Fibroblast of lung (primary cell): ENCODE results near the gene AKAP13. TPM values are rescaled to one million over a fixed set of nuclear protein-coding genes. Genes with fewer than 3 reads are reported as not detected.

ENCODE experiments used
- DNase-seq, 2 donors: peaks; one replicate each; pipeline versions ENCODE4 v3.0.0 to v3.0.0-alpha.2; 2010; ENCODE audit warnings: low read depth in 2 of 2
- H2AFZ ChIP-seq: 2 replicates; pipeline ENCODE4 v1.5.1; 2012; ENCODE audit warnings: low read length, control low read depth, inconsistent platforms
- H3K27ac ChIP-seq: 2 replicates; pipeline ENCODE4 v1.5.1; 2011; ENCODE audit warnings: low read length, control low read depth; ENCODE audit not compliant: insufficient read depth
- H3K27me3 ChIP-seq: 2 replicates; pipeline ENCODE4 v1.5.1; 2011; ENCODE audit warnings: mild to moderate bottlenecking, low read length; ENCODE audit not compliant: control insufficient read depth, insufficient read depth
- H3K36me3 ChIP-seq: 2 replicates; pipeline ENCODE4 v1.5.1; 2011; ENCODE audit warnings: low read length; ENCODE audit not compliant: control insufficient read depth, insufficient read depth
- H3K4me1 ChIP-seq: 2 replicates; pipeline ENCODE4 v1.5.1; 2011; ENCODE audit warnings: low read length; ENCODE audit not compliant: control insufficient read depth, insufficient read depth; ENCODE audit errors: extremely low read depth
- H3K4me2 ChIP-seq: 2 replicates; pipeline ENCODE4 v1.5.1; 2011; ENCODE audit warnings: low read length, control low read depth; ENCODE audit not compliant: insufficient read depth; ENCODE audit errors: extremely low read depth
- H3K4me3 ChIP-seq, 4 experiments: fragments of 200-600 bp in 1 of 4; sonication (generic) in 1 of 4; replicated peaks in 1 of 4; 2 replicates each; pipeline ENCODE4 v1.5.1; 2011 to 2016; ENCODE audit warnings: low read length in 4 of 4, low read depth in 3 of 4, mild to moderate bottlenecking in 3 of 4, control low read depth in 2 of 4, inconsistent platforms in 1 of 4, mixed read lengths in 1 of 4; ENCODE audit not compliant: insufficient read depth in 1 of 4; ENCODE audit errors: control extremely low read depth in 1 of 4
- H3K79me2 ChIP-seq: 2 replicates; pipeline ENCODE4 v1.5.1; 2012; ENCODE audit warnings: mild to moderate bottlenecking, low read length, inconsistent platforms; ENCODE audit not compliant: control insufficient read depth, insufficient read depth
- H3K9ac ChIP-seq: 2 replicates; pipeline ENCODE4 v1.5.1; 2011; ENCODE audit warnings: mild to moderate bottlenecking, low read length, control low read depth; ENCODE audit not compliant: insufficient read depth
- H3K9me3 ChIP-seq: 2 replicates; pipeline ENCODE4 v1.5.1; 2012; ENCODE audit warnings: low read depth, low read length; ENCODE audit not compliant: control insufficient read depth, insufficient read depth
- H4K20me1 ChIP-seq: 2 replicates; pipeline ENCODE4 v1.5.1; 2011; ENCODE audit warnings: low read length; ENCODE audit not compliant: control insufficient read depth, insufficient read depth; ENCODE audit errors: extremely low read depth
- CTCF ChIP-seq, 2 donors: IDR thresholded peaks in 1 of 2; conservative IDR thresholded peaks in 1 of 2; 1 replicate in 1 of 2; 2 replicates in 1 of 2; pipeline ENCODE4 v1.5.1; 2011 to 2012; ENCODE audit warnings: low read length in 2 of 2, control low read depth in 1 of 2, inconsistent platforms in 1 of 2, low read depth in 1 of 2, mild to moderate bottlenecking in 1 of 2
- EZH2 ChIP-seq: IDR thresholded peaks from 2 replicates; pipeline ENCODE4 v1.5.1; 2012; ENCODE audit warnings: low read length, control low read depth, mild to moderate bottlenecking; ENCODE audit errors: missing control alignments
- polyA plus RNA-seq, 2 donors: library from polyadenylated mRNA; depleted of rRNA in 1 of 2; stranded (reverse) in 1 of 2; unstranded in 1 of 2; fragments of >200 nt; gene quantifications; 2 replicates each; pipeline ENCODE4 v1.2.1, GENCODE V29; 2011 to 2012; ENCODE audit warnings: missing spikeins in 1 of 2
- total RNA-seq: library from RNA; depleted of rRNA; stranded (reverse); fragments of >200 nt; gene quantifications from 2 replicates; pipeline ENCODE4 v1.2.1, GENCODE V29; 2014

The AKAP13 gene
- total and polyA plus RNA-seq, 2 donors (not counting 1 experiment from before 2014, with no cell fraction given): 8.3 to 68.4 TPM

GRCh38 chr15:85725564-85725963 lies 345.2 kb downstream of the AKAP13 start:
- H3K9ac ChIP-seq: no peak overlapping the region
- H3K27ac ChIP-seq: no peak overlapping the region

DNA sequence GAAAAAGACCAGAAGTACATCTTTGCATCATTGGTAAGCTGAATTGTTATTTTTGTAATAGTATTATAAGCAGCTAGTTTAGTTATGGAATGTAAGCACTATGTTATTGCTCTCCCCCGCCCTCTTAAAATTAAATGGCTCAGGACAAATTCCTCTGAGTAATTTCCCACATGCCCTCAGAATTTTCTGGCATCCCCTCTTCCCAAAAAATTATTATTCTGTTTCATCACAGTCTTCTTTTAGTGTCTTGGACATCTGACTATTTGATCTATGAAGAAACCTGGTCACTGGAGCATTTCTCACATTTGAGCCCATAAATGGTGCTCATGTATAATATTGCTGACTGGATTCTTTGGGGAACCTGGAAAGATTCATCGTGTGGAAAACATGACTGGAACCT lies 346.1 kb downstream of the AKAP13 start:
- Histone ChIP-seq H3K27me3 (no peaks in the 10 kb centered on the region), H2AFZ (no peak overlapping the region), H3K79me2 (no peaks in the 10 kb centered on the region), H3K4me3 (no peak overlapping the region), H3K9me3 (no peaks in the 10 kb centered on the region), H3K4me2 (no peak overlapping the region), H4K20me1 (no peaks in the 10 kb centered on the region), H3K36me3 (peaks cover 7% of the 10 kb centered on the region), H3K9ac (no peak overlapping the region), H3K4me1 (peaks cover 3% of the 10 kb centered on the region), H3K27ac (no peak overlapping the region)
- no peak for DNase-seq
- no peak for TF ChIP-seq CTCF (conservative IDR thresholded peaks at IDR 0.05 in 1 of 2, IDR thresholded peaks at IDR 0.05 in 1 of 2; ENCODE audit: low read depth in 1 of 2, low read length in 2 of 2)
- no peak for TF ChIP-seq EZH2

More at GRCh38 chr15:85725564-85725963, 345.2 kb downstream of the AKAP13 start:
- H3K4me2 ChIP-seq: no peak overlapping the region
- no peaks in the 10 kb centered on the region for H4K20me1 ChIP-seq
- no peak overlapping the region for H3K4me3 ChIP-seq
- no peaks in the 10 kb centered on the region for H3K79me2 ChIP-seq
- peaks cover 7% of the 10 kb centered on the region for H3K36me3 ChIP-seq
- H3K4me1 ChIP-seq: peaks cover 3% of the 10 kb centered on the region
- no peak for DNase-seq
- no peak overlapping the region for H2AFZ ChIP-seq
- H3K9me3 ChIP-seq: no peaks in the 10 kb centered on the region
- no peaks in the 10 kb centered on the region for H3K27me3 ChIP-seq
- no peak for TF ChIP-seq CTCF (conservative IDR thresholded peaks at IDR 0.05 in 1 of 2, IDR thresholded peaks at IDR 0.05 in 1 of 2; ENCODE audit: low read depth in 1 of 2, low read length in 2 of 2)
- TF ChIP-seq EZH2: no peak

- peak; percentile 25 to 26 for DNase-seq
- Histone ChIP-seq H3K4me1 (peaks cover 3% of the 10 kb centered on the region), H3K9ac (no peak overlapping the region)
Measured at GRCh38 chr15:85727068-85727467, 346.7 kb downstream of the AKAP13 start.

More at GRCh38 chr15:85727068-85727467, 346.7 kb downstream of the AKAP13 start:
- Histone ChIP-seq H3K27ac (no peak overlapping the region), H3K27me3 (no peaks in the 10 kb centered on the region), H3K4me3 (no peak overlapping the region), H3K36me3 (peaks cover 7% of the 10 kb centered on the region), H3K9me3 (no peaks in the 10 kb centered on the region), H3K79me2 (no peaks in the 10 kb centered on the region), H3K4me2 (no peak overlapping the region), H4K20me1 (no peaks in the 10 kb centered on the region), H2AFZ (no peak overlapping the region)
- TF ChIP-seq EZH2 (no peak), CTCF (conservative IDR thresholded peaks at IDR 0.05 in 1 of 2, IDR thresholded peaks at IDR 0.05 in 1 of 2; ENCODE audit: low read depth in 1 of 2, low read length in 2 of 2) (no peak)
